ENCODE data around the gene PPIB. TPM values are rescaled to one million over a fixed set of nuclear protein-coding genes. Genes with fewer than 3 reads are reported as not detected.

The PPIB gene
- polyA plus RNA-seq, 2 of the 4 experiments (the other 2 are of a cell fraction), result 676 to 807 TPM

DNA sequence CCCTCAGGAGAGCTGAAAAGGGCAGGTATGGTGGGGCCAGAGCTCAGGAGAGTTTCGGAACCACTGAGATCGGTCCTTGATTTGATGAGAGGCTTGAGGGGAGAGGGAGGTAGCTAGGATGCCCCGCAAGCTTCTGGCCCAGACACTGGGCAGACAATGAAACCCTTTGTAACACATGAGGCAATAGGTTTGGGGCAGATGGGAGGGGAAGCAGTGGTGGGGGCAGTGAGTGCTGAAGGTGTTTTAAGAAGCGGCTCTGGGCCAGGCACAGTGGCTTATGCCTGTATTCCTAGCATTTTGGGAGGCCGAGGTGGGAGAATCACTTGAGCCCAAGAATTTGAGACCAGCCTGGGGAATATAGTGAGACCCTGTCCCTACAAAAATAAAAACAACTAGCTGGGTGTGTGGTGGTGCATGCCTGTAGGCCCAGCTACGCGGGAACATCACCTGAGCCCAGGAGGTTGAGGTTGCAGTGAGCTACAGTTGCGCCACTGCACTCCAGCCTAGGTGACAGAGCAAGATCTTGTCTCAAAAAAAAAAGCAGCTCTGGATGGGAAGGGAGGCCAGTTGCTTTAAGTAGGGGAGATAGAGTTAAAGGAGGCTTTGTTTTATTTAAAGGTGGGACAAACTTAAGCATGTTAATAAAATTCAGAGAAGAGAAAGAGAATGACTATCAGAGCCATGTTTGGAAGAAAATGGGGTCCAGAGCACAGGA is 20.9 kb downstream of the PPIB start:
- ChIA-PET POLR2A (no interaction called here), CTCF (interaction anchor here (0.6 to 7.0 kb wide), 3 partner anchors 11 to 197 kb away, joined by 3 to 65 read pairs (median 4); partner anchors contain the start of gene SNX22)
- TF ChIP-seq HES2 (IDR thresholded peaks at IDR 0.05) (no peak), EP300 (IDR thresholded peaks at IDR 0.05) (no peak), HOXA7 (CRISPR knock-in tag; IDR thresholded peaks at IDR 0.05) (no peak), NFE2L2 (conservative IDR thresholded peaks at IDR 0.05; ENCODE audit: low read length) (no peak), FOSB (CRISPR knock-in tag; IDR thresholded peaks at IDR 0.05) (no peak), ZNF302 (CRISPR knock-in tag; IDR thresholded peaks at IDR 0.05) (no peak), ZFP36 (IDR thresholded peaks at IDR 0.05; ENCODE audit: borderline replicate concordance, partially characterized antibody) (no peak), BHLHE40 (IDR thresholded peaks at IDR 0.05; ENCODE audit: low read depth, low read length) (no peak), RFX5 (IDR thresholded peaks at IDR 0.05) (no peak), HOXB13 (CRISPR knock-in tag; IDR thresholded peaks at IDR 0.05; ENCODE audit: low read depth) (no peak), ELK1 (IDR thresholded peaks at IDR 0.05; ENCODE audit: low read depth, low read length) (no peak), ZSCAN20 (CRISPR knock-in tag; IDR thresholded peaks at IDR 0.05) (no peak), BCL3 (IDR thresholded peaks at IDR 0.05) (no peak), PHF8 (IDR thresholded peaks at IDR 0.05; ENCODE audit: borderline replicate concordance, low read depth) (no peak), CHD4 (IDR thresholded peaks at IDR 0.05; ENCODE audit: borderline replicate concordance) (no peak), SREBF2 (IDR thresholded peaks at IDR 0.05) (no peak), TP53 (CRISPR knock-in tag; IDR thresholded peaks at IDR 0.05) (no peak)
- TF ChIP-seq, protein P1, sequence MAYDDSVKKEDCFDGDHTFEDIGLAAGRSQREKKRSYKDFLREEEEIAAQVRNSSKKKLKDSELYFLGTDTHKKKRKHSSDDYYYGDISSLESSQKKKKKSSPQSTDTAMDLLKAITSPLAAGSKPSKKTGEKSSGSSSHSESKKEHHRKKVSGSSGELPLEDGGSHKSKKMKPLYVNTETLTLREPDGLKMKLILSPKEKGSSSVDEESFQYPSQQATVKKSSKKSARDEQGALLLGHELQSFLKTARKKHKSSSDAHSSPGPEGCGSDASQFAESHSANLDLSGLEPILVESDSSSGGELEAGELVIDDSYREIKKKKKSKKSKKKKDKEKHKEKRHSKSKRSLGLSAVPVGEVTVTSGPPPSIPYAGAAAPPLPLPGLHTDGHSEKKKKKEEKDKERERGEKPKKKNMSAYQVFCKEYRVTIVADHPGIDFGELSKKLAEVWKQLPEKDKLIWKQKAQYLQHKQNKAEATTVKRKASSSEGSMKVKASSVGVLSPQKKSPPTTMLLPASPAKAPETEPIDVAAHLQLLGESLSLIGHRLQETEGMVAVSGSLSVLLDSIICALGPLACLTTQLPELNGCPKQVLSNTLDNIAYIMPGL (CRISPR knock-in tag; IDR thresholded peaks at IDR 0.05; ENCODE audit: borderline replicate concordance), result no peak
- Histone ChIP-seq H3K9me3 (no peaks in the 10 kb centered on the region), H3K27ac (no peak overlapping the region), H3K4me3 (no peak overlapping the region), H3K4me1 (no peaks in the 10 kb centered on the region), H3K4me2 (no peak overlapping the region)
- DNase-seq (ENCODE audit: low read depth in 1 of 2, low spot score in 1 of 2) (no peak), ATAC-seq (no peak), FAIRE-seq (no peak)
- 92% methylated on average over 8 of the region's 8 CpGs for WGBS (ENCODE audit: missing lambda C conversion rate)

DNA sequence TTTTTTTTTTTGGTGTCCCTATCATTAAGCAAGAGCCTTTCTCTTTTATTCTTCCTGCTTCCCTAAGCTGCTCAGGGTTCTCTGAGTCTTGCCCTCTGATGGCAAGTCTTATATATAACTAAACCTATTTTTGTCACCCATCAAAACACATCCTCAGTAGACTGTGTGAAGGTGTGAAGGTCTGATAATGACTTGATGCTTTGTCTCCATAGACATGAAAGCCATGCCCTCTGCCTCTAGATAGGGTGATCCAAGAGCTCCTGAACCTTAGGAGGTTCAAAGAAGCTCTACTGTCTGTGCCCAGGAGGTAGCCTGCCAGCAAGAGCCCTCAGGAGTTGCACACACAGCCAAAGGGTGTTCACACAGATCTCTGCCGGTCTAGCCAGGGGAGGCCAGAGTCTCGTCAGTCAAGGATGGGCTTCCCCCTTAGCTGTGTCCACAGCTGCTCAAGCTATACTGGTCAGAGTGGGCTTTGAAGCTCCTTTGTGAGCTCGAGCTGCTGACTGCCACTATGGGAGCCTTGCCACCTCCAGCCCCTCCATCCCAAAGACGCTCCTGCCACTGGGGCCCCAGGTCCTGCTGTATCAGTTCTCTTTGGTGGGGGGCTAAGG is 24.4 kb downstream of the PPIB start:
- Histone ChIP-seq H3K27ac (no peak overlapping the region), H3K9me3 (no peaks in the 10 kb centered on the region), H3K4me2 (no peak overlapping the region), H3K4me1 (no peaks in the 10 kb centered on the region), H3K4me3 (no peak overlapping the region)
- WGBS (ENCODE audit: missing lambda C conversion rate), result 85% methylated on average over 4 of the region's 4 CpGs
- ChIA-PET CTCF (interaction anchor here (1.5 to 4.2 kb wide), 3 partner anchors 8 to 15 kb away, joined by 3 to 20 read pairs (median 4); no protein-coding TSS in a partner anchor), POLR2A (no interaction called here)
- FAIRE-seq, result no peak
- 0 out of 6 replicates have a peak, but pooled peaks of 1 of the 2 experiments have one; percentile 10 for ATAC-seq
- TF ChIP-seq BCL3 (IDR thresholded peaks at IDR 0.05), result no peak
- TF ChIP-seq CBX2 (IDR thresholded peaks at IDR 0.05; ENCODE audit: borderline replicate concordance, low read depth), result no peak
- TF ChIP-seq JUNB (IDR thresholded peaks at IDR 0.05), result no peak
- DNase-seq (ENCODE audit: low read depth in 1 of 2, low spot score in 1 of 2), result no peak
